Transverse colon (tissue), 4 donors: ENCODE measurements around the gene ASAH2. TPM values are rescaled to one million over a fixed set of nuclear protein-coding genes. Genes with fewer than 3 reads are reported as not detected.

Experiments used
- DNase-seq: peaks from one replicate; pipeline ENCODE4 v3.0.0-alpha.2; 2019
- H3K27ac ChIP-seq, 4 donors: fragments of 200-600 bp; sonication (generic); 2 replicates each; pipeline ENCODE4 v1.5.1; 2016 to 2018; ENCODE audit warnings: inconsistent platforms in 4 of 4
- H3K27me3 ChIP-seq: fragments of 200-600 bp; sonication (generic); 2 replicates; pipeline ENCODE4 v1.5.1; 2017; ENCODE audit warnings: inconsistent platforms
- H3K36me3 ChIP-seq, 4 donors: fragments of 200-600 bp; sonication (generic); 2 replicates each; pipeline ENCODE4 v1.5.1; 2017 to 2019; ENCODE audit warnings: inconsistent platforms in 4 of 4
- H3K4me1 ChIP-seq, 4 donors: fragments of 200-600 bp; sonication (generic); 2 replicates each; pipeline ENCODE4 v1.5.1; 2017 to 2020; ENCODE audit warnings: inconsistent platforms in 4 of 4
- H3K4me3 ChIP-seq, 4 donors: fragments of 200-600 bp; sonication (generic); 1 replicate in 1 of 4; 2 replicates in 3 of 4; pipeline versions ENCODE4 v1.5.1 to v1.6.1; 2017 to 2019; ENCODE audit warnings: inconsistent platforms in 4 of 4
- H3K9me3 ChIP-seq, 2 donors: fragments of 200-600 bp; sonication (generic); 2 replicates each; pipeline ENCODE4 v1.5.1; 2017 to 2019; ENCODE audit warnings: inconsistent platforms in 2 of 2
- EP300 ChIP-seq: sonication (generic); formaldehyde crosslinking; IDR thresholded peaks from one replicate; pipeline ENCODE4 v1.6.1; 2017; ENCODE audit warnings: antibody characterized with exemption, low read depth
- POLR2A ChIP-seq: fragments of 450-650 bp; IDR thresholded peaks from one replicate; pipeline ENCODE4 v1.6.1; 2016; ENCODE audit warnings: antibody characterized with exemption, mild to moderate bottlenecking, moderate library complexity
- POLR2AphosphoS5 ChIP-seq, 3 donors: sonication (generic); formaldehyde crosslinking; IDR thresholded peaks; one replicate each; pipeline ENCODE4 v1.6.1; 2016; ENCODE audit warnings: antibody characterized with exemption in 3 of 3
- WGBS, 2 donors: methylation state at CpG; one replicate each; pipeline ENCODE4 v1.1.5; 2018; ENCODE audit warnings: low coverage in 1 of 2; 5-methylcytosine and 5-hydroxymethylcytosine counted together
- in situ Hi-C, 4 donors: fragments of 200-750 bp; cut with MboI; loops; one replicate each; pipeline versions ENCODE4 v1.15.0 to v1.15.1; 2017; ENCODE audit warnings: low sequenced_read_pairs in 3 of 4, low pct_ligation_motif_present in 1 of 4, low pct_unique_long_range_greater_than_20kb in 1 of 4
- intact Hi-C: fragments of 100-400 bp; cut with DNase I; formaldehyde crosslinking; loops from one replicate; pipeline ENCODE4 v1.15.1; 2023; ENCODE audit warnings: low total_unique reads
- total RNA-seq, 4 donors: library from RNA; depleted of rRNA; stranded (reverse); fragments of >200 nt; gene quantifications; one replicate each; pipeline ENCODE4 v1.1.0, GENCODE V29; 2016
- TF ChIP-seq, protein P1 (sequence below), 5 experiments: fragments of 200-600 bp in 3 of 5; fragments of 450-650 bp in 2 of 5; sonication (generic) in 3 of 5; IDR thresholded peaks; 1 replicate in 2 of 5; 2 replicates in 3 of 5; pipeline ENCODE4 v1.5.1; 2016 to 2017; ENCODE audit warnings: antibody characterized with exemption in 5 of 5, inconsistent platforms in 3 of 5, mild to moderate bottlenecking in 2 of 5, moderate library complexity in 1 of 5

Gene ASAH2
- total RNA-seq, 4 donors from 2014 or later, result 0.32 to 0.75 (median 0.40) TPM

- H3K27ac ChIP-seq, result no peak overlapping the region
- H3K36me3 ChIP-seq, result no peaks in the 10 kb centered on the region
- in situ Hi-C loops, result loop anchor here in 2 of 4 donors (25.0 kb wide), 1 partner anchor 632 kb away; no protein-coding TSS in a partner anchor
- TF ChIP-seq POLR2A, result no peak
- TF ChIP-seq, protein P1, sequence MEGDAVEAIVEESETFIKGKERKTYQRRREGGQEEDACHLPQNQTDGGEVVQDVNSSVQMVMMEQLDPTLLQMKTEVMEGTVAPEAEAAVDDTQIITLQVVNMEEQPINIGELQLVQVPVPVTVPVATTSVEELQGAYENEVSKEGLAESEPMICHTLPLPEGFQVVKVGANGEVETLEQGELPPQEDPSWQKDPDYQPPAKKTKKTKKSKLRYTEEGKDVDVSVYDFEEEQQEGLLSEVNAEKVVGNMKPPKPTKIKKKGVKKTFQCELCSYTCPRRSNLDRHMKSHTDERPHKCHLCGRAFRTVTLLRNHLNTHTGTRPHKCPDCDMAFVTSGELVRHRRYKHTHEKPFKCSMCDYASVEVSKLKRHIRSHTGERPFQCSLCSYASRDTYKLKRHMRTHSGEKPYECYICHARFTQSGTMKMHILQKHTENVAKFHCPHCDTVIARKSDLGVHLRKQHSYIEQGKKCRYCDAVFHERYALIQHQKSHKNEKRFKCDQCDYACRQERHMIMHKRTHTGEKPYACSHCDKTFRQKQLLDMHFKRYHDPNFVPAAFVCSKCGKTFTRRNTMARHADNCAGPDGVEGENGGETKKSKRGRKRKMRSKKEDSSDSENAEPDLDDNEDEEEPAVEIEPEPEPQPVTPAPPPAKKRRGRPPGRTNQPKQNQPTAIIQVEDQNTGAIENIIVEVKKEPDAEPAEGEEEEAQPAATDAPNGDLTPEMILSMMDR (IDR thresholded peaks at IDR 0.05), result no peak
- TF ChIP-seq POLR2AphosphoS5 (IDR thresholded peaks at IDR 0.05), result no peak
- TF ChIP-seq EP300, result no peak
- intact Hi-C loops, result no loop called here
- no peak overlapping the region for H3K4me3 ChIP-seq
- no peaks in the 10 kb centered on the region for H3K9me3 ChIP-seq
- H3K27me3 ChIP-seq, result no peaks in the 10 kb centered on the region
- no peaks in the 10 kb centered on the region for H3K4me1 ChIP-seq
- WGBS, 2 donors, result 94 to 100% methylated on average over 2 of the region's 2 CpGs
- DNase-seq, result no peak
Measured at GRCh38 chr10:50219646-50220045, 31.7 kb downstream of the ASAH2 start.

GRCh38 chr10:50219200-50219599 lies 32.1 kb downstream of the ASAH2 start:
- no peak overlapping the region for H3K4me3 ChIP-seq
- no peak overlapping the region for H3K27ac ChIP-seq
- in situ Hi-C loops, result loop anchor here in 2 of 4 donors (25.0 kb wide), 1 partner anchor 632 kb away; no protein-coding TSS in a partner anchor
- no peak for DNase-seq
- H3K4me1 ChIP-seq, result no peaks in the 10 kb centered on the region
- H3K36me3 ChIP-seq, result no peaks in the 10 kb centered on the region
- intact Hi-C loops, result no loop called here
- no peaks in the 10 kb centered on the region for H3K9me3 ChIP-seq
- TF ChIP-seq POLR2AphosphoS5 (IDR thresholded peaks at IDR 0.05) (no peak), POLR2A (no peak)
- TF ChIP-seq, protein P1 (IDR thresholded peaks at IDR 0.05), result no peak
- no peaks in the 10 kb centered on the region for H3K27me3 ChIP-seq
- 80 to 83% methylated on average over 2 of the region's 2 CpGs for WGBS, 2 donors

DNA sequence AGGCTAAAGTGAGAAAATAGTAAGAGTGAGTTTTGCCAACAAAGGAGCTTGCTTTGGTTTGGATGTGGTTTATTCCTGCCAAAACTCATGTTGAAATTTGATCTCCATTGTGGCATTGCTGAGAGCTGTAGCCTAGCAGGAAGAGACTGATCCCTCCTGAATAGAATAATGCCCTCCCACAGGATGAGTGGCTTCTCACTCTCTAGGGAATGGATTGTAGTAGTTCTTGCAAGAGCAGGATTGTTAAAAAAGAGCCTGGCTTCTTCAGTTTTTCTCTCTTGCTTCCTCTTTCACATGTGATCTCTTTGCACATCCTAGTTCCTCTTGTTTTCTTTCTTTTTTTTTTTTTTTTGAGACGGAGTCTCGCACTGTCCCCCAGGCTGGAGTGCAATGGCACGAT lies 34.4 kb downstream of the ASAH2 start:
- no peaks in the 10 kb centered on the region for H3K9me3 ChIP-seq
- no peaks in the 10 kb centered on the region for H3K4me1 ChIP-seq
- DNase-seq, result no peak
- H3K36me3 ChIP-seq, result no peaks in the 10 kb centered on the region
- no peaks in the 10 kb centered on the region for H3K27me3 ChIP-seq
- no peak overlapping the region for H3K4me3 ChIP-seq
- TF ChIP-seq POLR2AphosphoS5 (IDR thresholded peaks at IDR 0.05) (no peak), POLR2A (no peak), EP300 (no peak)
- TF ChIP-seq, protein P1 (IDR thresholded peaks at IDR 0.05), result no peak
- in situ Hi-C loops (loop anchor here in 2 of 4 donors (25.0 kb wide), 1 partner anchor 630 kb away; no protein-coding TSS in a partner anchor), intact Hi-C loops (no loop called here)
- H3K27ac ChIP-seq, result no peak overlapping the region
- 76% methylated on average over 3 of the region's 3 CpGs; no CpG with 5 or more reads in 1 of the 2 donors for WGBS, 2 donors

DNA sequence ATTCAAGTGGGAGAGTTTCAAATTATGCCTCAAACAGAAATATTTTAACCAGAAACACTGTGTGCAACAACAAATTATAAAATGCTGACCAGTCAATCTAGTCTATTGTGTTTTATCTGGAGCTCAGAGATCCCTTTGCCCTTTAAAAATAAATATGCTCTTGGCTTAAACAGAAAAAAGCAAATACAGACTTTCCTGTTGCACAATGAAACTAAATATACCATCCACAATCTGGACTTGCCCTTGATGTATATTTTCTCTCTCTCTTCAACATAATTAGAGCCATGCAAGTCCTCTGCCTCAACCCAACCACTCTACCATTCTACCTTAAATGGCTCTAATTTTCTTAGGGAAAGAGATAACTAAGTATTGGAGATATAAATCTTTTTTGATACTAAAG lies 34.9 kb downstream of the ASAH2 start:
- in situ Hi-C loops (loop anchor here in 2 of 4 donors (25.0 kb wide), 1 partner anchor 629 kb away; no protein-coding TSS in a partner anchor), intact Hi-C loops (no loop called here)
- H3K9me3 ChIP-seq, result no peaks in the 10 kb centered on the region
- H3K4me1 ChIP-seq, result no peaks in the 10 kb centered on the region
- no peaks in the 10 kb centered on the region for H3K36me3 ChIP-seq
- H3K27me3 ChIP-seq, result no peaks in the 10 kb centered on the region
- no peak for DNase-seq
- no peak overlapping the region for H3K27ac ChIP-seq
- H3K4me3 ChIP-seq, result no peak overlapping the region
- no peak for TF ChIP-seq EP300
- TF ChIP-seq, protein P1 (IDR thresholded peaks at IDR 0.05), result no peak
- no peak for TF ChIP-seq POLR2AphosphoS5 (IDR thresholded peaks at IDR 0.05)
- no peak for TF ChIP-seq POLR2A
